ENCODE measurements around the gene RAB40C. TPM values are rescaled to one million over a fixed set of nuclear protein-coding genes. Genes with fewer than 3 reads are reported as not detected.

Gene RAB40C
- total and polyA plus RNA-seq, 10 of the 15 experiments (the other 5 are each of a cell fraction or from before 2014, with no cell fraction given) = 0.06 to 12.8 (median 4.6) TPM

DNA sequence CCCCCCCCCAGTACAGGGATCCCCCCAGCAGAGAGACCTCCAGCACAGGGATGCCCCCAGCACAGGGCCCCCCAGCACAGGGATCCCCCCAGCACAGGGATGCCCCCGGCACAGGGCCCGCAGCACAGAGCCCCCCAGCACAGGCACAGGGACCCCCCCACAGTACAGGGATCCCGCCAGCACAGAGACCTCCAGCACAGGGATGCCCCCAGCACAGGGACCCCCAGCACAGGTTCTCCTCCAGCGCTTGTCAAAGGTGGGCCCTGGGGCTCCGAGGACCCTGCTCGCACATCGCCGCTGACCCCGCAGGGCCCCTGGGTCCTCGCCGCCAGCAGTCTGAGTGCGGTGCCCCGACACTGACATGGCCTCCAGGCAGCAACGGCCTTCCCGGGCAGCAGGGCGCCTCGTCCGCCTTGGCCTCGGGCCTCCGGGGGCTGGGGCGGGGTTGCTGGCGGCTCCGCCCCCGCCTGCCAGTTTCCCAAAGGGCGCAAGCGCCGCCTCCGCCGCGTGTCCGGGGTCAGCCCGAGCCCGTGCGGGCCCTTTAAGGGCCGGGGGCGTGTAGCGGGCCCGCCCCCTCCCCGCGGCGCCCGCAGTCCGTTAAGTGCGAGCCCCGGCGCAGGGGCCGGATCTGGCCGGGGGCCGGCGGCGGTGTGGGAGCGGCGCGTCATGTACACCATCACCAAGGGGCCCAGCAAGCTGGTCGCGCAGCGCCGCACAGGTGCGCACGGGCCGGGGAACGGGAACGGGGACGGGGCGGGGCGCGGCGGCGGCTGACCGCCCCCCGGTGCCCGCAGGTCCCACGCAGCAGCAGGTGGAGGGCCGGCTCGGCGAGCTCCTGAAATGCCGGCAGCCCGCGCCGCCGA lies 51.7 kb downstream of the RAB40C start, which contains the start of gene MCRIP2:
MCRIP2 (plus strand) TSS at position 503 of the 863 bp plus-strand sequence; CDS start at position 667, 164 bp downstream.
- 2% methylated on average over 73 of the region's 81 CpGs for WGBS (ENCODE audit: insufficient coverage, insufficient replicate concordance, low lambda C conversion rate, missing lambda C conversion rate)
- SMC1A ChIA-PET (ENCODE audit: uncharacterized antibody, unreplicated experiment) = no interaction called here
- POLR2A ChIA-PET = no interaction called here
- Histone ChIP-seq H4K20me1 (ENCODE audit: control insufficient read depth, insufficient read depth) (no peaks in the 10 kb centered on the region), H3K4me1 (ENCODE audit: control insufficient read depth, insufficient read depth, low read length) (peaks cover 13% of the 10 kb centered on the region), H3K4me2 (ENCODE audit: control insufficient read depth, insufficient read depth) (peak within 1 kb of the TSS; percentile 72), H3K27ac (ENCODE audit: control insufficient read depth, insufficient read depth) (peak within 1 kb of the TSS; percentile 83), H3K27me3 (replicated peaks in 1 of 2; ENCODE audit: control insufficient read depth in 2 of 2, insufficient read depth in 2 of 2, low read length in 1 of 2) (no peaks in the 10 kb centered on the region), H3K79me2 (ENCODE audit: control insufficient read depth, insufficient read depth, low read length) (peaks cover 30% of the 10 kb centered on the region), H3K4me3 (peak within 1 kb of the TSS; percentile 98), H3K9me3 (replicated peaks; ENCODE audit: control insufficient read depth, insufficient read depth, low read length) (no peaks in the 10 kb centered on the region), H2AFZ (ENCODE audit: control insufficient read depth, low read depth, low read length) (peak within 1 kb of the TSS; percentile 74), H3K36me3 (ENCODE audit: control insufficient read depth in 2 of 2, insufficient read depth in 2 of 2, low read length in 1 of 2) (no peaks in the 10 kb centered on the region; a peak in 2 of 4 replicates), H3K9ac (ENCODE audit: control insufficient read depth, insufficient read depth, low read length) (peak within 1 kb of the TSS; percentile 89)
- FAIRE-seq (peak; percentile 77), ATAC-seq (peak; percentile 80), DNase-seq (ENCODE audit: low read depth, low spot score) (peak; percentile 34)
- BruUV-seq (replicated peaks) = no TSS peak
- CTCF ChIA-PET = interaction anchor here (1.0 kb wide), 1 partner anchor 163 kb away, joined by 3 read pairs; no protein-coding TSS in a partner anchor
- intact Hi-C loops (cut with micrococcal nuclease; ENCODE audit: unreplicated experiment) = no loop called here
- in situ Hi-C loops (cut with MboI) = no loop called here
- RAD21 ChIA-PET (ENCODE audit: unreplicated experiment) = no interaction called here
- TF ChIP-seq MYC (IDR thresholded peaks at IDR 0.05; ENCODE audit: insufficient read depth, insufficient read length, insufficient replicate concordance, low read length, severe bottlenecking) (no peak), BHLHE40 (IDR thresholded peaks at IDR 0.05; ENCODE audit: borderline replicate concordance in 1 of 2, low read depth in 2 of 2, low read length in 1 of 2) (peak; percentile 78 to 92; a peak in 3 of 4 replicates), JUNB (IDR thresholded peaks at IDR 0.05) (no peak), E2F4 (IDR thresholded peaks at IDR 0.05; ENCODE audit: low read depth, low read length) (no peak), MYB (IDR thresholded peaks at IDR 0.05; ENCODE audit: borderline replicate concordance, low read depth, low read length) (no peak), EGR1 (IDR thresholded peaks at IDR 0.05; ENCODE audit: borderline replicate concordance in 1 of 2, low read depth in 2 of 2, low read length in 2 of 2) (peak; percentile 33 to 96), TCF12 (IDR thresholded peaks at IDR 0.05; ENCODE audit: low read depth, low read length) (0 out of 2 replicates have a peak, but pooled peaks have one; percentile 2), TAF1 (IDR thresholded peaks at IDR 0.05; ENCODE audit: borderline replicate concordance, low read depth, low read length) (no peak), PAX5 (IDR thresholded peaks at IDR 0.05; ENCODE audit: borderline replicate concordance, low read depth, low read length) (0 out of 2 replicates have a peak, but pooled peaks have one; percentile 21), CHD4 (IDR thresholded peaks at IDR 0.05) (no peak), RFX5 (IDR thresholded peaks at IDR 0.05; ENCODE audit: low read depth, low read length) (no peak), PKNOX1 (IDR thresholded peaks at IDR 0.05) (no peak), NR2C1 (IDR thresholded peaks at IDR 0.05) (peak; percentile 51)
- TF ChIP-seq, protein P1, sequence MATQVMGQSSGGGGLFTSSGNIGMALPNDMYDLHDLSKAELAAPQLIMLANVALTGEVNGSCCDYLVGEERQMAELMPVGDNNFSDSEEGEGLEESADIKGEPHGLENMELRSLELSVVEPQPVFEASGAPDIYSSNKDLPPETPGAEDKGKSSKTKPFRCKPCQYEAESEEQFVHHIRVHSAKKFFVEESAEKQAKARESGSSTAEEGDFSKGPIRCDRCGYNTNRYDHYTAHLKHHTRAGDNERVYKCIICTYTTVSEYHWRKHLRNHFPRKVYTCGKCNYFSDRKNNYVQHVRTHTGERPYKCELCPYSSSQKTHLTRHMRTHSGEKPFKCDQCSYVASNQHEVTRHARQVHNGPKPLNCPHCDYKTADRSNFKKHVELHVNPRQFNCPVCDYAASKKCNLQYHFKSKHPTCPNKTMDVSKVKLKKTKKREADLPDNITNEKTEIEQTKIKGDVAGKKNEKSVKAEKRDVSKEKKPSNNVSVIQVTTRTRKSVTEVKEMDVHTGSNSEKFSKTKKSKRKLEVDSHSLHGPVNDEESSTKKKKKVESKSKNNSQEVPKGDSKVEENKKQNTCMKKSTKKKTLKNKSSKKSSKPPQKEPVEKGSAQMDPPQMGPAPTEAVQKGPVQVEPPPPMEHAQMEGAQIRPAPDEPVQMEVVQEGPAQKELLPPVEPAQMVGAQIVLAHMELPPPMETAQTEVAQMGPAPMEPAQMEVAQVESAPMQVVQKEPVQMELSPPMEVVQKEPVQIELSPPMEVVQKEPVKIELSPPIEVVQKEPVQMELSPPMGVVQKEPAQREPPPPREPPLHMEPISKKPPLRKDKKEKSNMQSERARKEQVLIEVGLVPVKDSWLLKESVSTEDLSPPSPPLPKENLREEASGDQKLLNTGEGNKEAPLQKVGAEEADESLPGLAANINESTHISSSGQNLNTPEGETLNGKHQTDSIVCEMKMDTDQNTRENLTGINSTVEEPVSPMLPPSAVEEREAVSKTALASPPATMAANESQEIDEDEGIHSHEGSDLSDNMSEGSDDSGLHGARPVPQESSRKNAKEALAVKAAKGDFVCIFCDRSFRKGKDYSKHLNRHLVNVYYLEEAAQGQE (IDR thresholded peaks at IDR 0.05; ENCODE audit: low read depth, low read length) = no peak
